ENCODE measurements around the gene PTTG1.

GRCh38 chr5:160451281-160451680 is 29.6 kb downstream of the PTTG1 start:
- no peak for TF ChIP-seq EZH2 (IDR thresholded peaks at IDR 0.05; ENCODE audit: low read length, unreplicated experiment)
- no peak for TF ChIP-seq CTCF (conservative IDR thresholded peaks at IDR 0.05; ENCODE audit: low read depth, low read length)

All from PC-3 (cell line).